GM12878 (cell line): ENCODE data around the gene SLFNL1. TPM values are rescaled to one million over a fixed set of nuclear protein-coding genes. Genes with fewer than 3 reads are reported as not detected.

Source experiments
- ATAC-seq: fragments of 200-7000 bp; cut with Tn5 transposase; 3 replicates; pipeline ENCODE4 v1.9.1; 2020; ENCODE audit warnings: mild to moderate bottlenecking, moderate library complexity
- BruUV-seq: library from RNA; stranded (reverse); fragments of 400-500 nt; replicated peaks from 2 replicates; lab custom pipeline; 2021; lab: Mats Ljungman, UMichigan
- CTCF ChIA-PET: fragments of 300-600 bp; sonication (Branson Sonifier 250); formaldehyde crosslinking; extraction: SDS; loops from one replicate; lab custom pipeline; 2021; ENCODE audit warnings: inconsistent platforms; lab: Yijun Ruan, JAX
- POLR2A ChIA-PET: fragments of 350-600 bp; formaldehyde crosslinking; extraction: SDS; loops from one replicate; lab custom pipeline; 2021; ENCODE audit warnings: inconsistent platforms; lab: Charles Lee
- RAD21 ChIA-PET: fragments of 300-600 bp; sonication (Branson Sonifier 250); formaldehyde crosslinking; loops from one replicate; lab custom pipeline; 2023; ENCODE audit warnings: antibody characterized with exemption; ENCODE audit not compliant: unreplicated experiment; lab: Charles Lee
- SMC1A ChIA-PET: fragments of 300-600 bp; sonication (Branson Sonifier 250); formaldehyde crosslinking; loops from one replicate; lab custom pipeline; 2023; ENCODE audit not compliant: unreplicated experiment, uncharacterized antibody; lab: Charles Lee
- DNase-seq: peaks from one replicate; pipeline ENCODE4 v3.0.0-alpha.2; 2011; ENCODE audit warnings: low read depth, low spot score
- FAIRE-seq: peaks from 3 replicates; lab custom pipeline; 2011; peaks lifted over from hg19 to GRCh38; lab: Jason Lieb, UNC
- H2AFZ ChIP-seq: 2 replicates; pipeline ENCODE4 v1.6.0; 2011; ENCODE audit warnings: low read depth, low read length, control low read depth; ENCODE audit not compliant: control insufficient read depth
- H3K27ac ChIP-seq: 2 replicates; pipeline ENCODE4 v1.5.1; 2011; ENCODE audit warnings: control low read depth; ENCODE audit not compliant: control insufficient read depth, insufficient read depth
- H3K27me3 ChIP-seq, 2 experiments: replicated peaks in 1 of 2; 2 replicates each; pipeline versions ENCODE4 v1.6.0 to v1.6.1; 2011; ENCODE audit warnings: low read length in 1 of 2; ENCODE audit not compliant: control insufficient read depth in 2 of 2, insufficient read depth in 2 of 2
- H3K36me3 ChIP-seq, 2 experiments: 2 replicates each; pipeline ENCODE4 v1.5.1; 2011; ENCODE audit warnings: low read length in 1 of 2; ENCODE audit not compliant: control insufficient read depth in 2 of 2, insufficient read depth in 2 of 2
- H3K4me1 ChIP-seq: 2 replicates; pipeline ENCODE4 v1.6.1; 2011; ENCODE audit warnings: mild to moderate bottlenecking, low read length, moderate library complexity, mixed read lengths; ENCODE audit not compliant: control insufficient read depth, insufficient read depth
- H3K4me2 ChIP-seq: 2 replicates; pipeline ENCODE4 v1.6.0; 2011; ENCODE audit warnings: control low read depth; ENCODE audit not compliant: control insufficient read depth, insufficient read depth
- H3K4me3 ChIP-seq: fragments of 200-600 bp; sonication (generic); 2 replicates; pipeline ENCODE4 v1.5.1; 2016
- H3K79me2 ChIP-seq: 2 replicates; pipeline ENCODE4 v1.6.0; 2011; ENCODE audit warnings: low read length; ENCODE audit not compliant: control insufficient read depth, insufficient read depth
- H3K9ac ChIP-seq: 2 replicates; pipeline ENCODE4 v1.8.0; 2011; ENCODE audit warnings: low read length, control low read depth, mixed read lengths; ENCODE audit not compliant: control insufficient read depth, insufficient read depth
- H3K9me3 ChIP-seq: replicated peaks from 3 replicates; pipeline ENCODE4 v1.5.1; 2011; ENCODE audit warnings: mild to moderate bottlenecking, low read length; ENCODE audit not compliant: control insufficient read depth, insufficient read depth
- H4K20me1 ChIP-seq: 2 replicates; pipeline ENCODE4 v1.6.0; 2011; ENCODE audit not compliant: control insufficient read depth, insufficient read depth
- CBFB ChIP-seq: IDR thresholded peaks from 2 replicates; pipeline ENCODE4 v1.6.1; 2016; ENCODE audit warnings: antibody characterized with exemption, low read depth
- CEBPB ChIP-seq, 2 experiments: fragments of 150-350 bp in 1 of 2; IDR thresholded peaks; 2 replicates each; pipeline ENCODE4 v1.6.1; 2012 to 2014; ENCODE audit warnings: low read depth in 2 of 2, low read length in 2 of 2, borderline replicate concordance in 1 of 2, inconsistent platforms in 1 of 2
- E4F1 ChIP-seq: fragments of 450-650 bp; IDR thresholded peaks from 2 replicates; pipeline ENCODE4 v1.6.1; 2018; ENCODE audit warnings: borderline replicate concordance, mild to moderate bottlenecking; ENCODE audit not compliant: partially characterized antibody
- ELK1 ChIP-seq: IDR thresholded peaks from 2 replicates; pipeline ENCODE4 v1.6.1; 2012; ENCODE audit warnings: low read depth, low read length, improper control_type of control experiment
- HDGF ChIP-seq: fragments of 450-650 bp; IDR thresholded peaks from 2 replicates; pipeline ENCODE4 v1.6.1; 2016; ENCODE audit warnings: antibody characterized with exemption
- NBN ChIP-seq: fragments of 450-650 bp; IDR thresholded peaks from 2 replicates; pipeline ENCODE4 v1.6.1; 2016
- NFXL1 ChIP-seq: fragments of 450-650 bp; IDR thresholded peaks from 2 replicates; pipeline ENCODE4 v1.6.1; 2017; ENCODE audit warnings: antibody characterized with exemption, mild to moderate bottlenecking, borderline replicate concordance
- POLR2AphosphoS5 ChIP-seq: IDR thresholded peaks from 2 replicates; pipeline ENCODE4 v1.6.1; 2011; ENCODE audit warnings: mild to moderate bottlenecking, low read length, inconsistent platforms
- POU2F2 ChIP-seq: IDR thresholded peaks from 3 replicates; pipeline ENCODE4 v1.6.1; 2011; ENCODE audit warnings: low read depth, mild to moderate bottlenecking, low read length, borderline replicate concordance
- SKIL ChIP-seq: fragments of 450-650 bp; IDR thresholded peaks from 2 replicates; pipeline ENCODE4 v1.6.1; 2017; ENCODE audit warnings: mild to moderate bottlenecking, low read depth, inconsistent platforms; ENCODE audit not compliant: poor library complexity, severe bottlenecking
- SREBF2 ChIP-seq: IDR thresholded peaks from 2 replicates; pipeline ENCODE4 v1.6.1; 2012; ENCODE audit warnings: mild to moderate bottlenecking, low read length
- ZNF274 ChIP-seq: IDR thresholded peaks from one replicate; pipeline ENCODE4 v1.8.0; 2011; ENCODE audit not compliant: insufficient read length, insufficient read depth
- WGBS: methylation state at CpG from one replicate; pipeline ENCODE4 v1.1.6; 2016; ENCODE audit warnings: low lambda C conversion rate; ENCODE audit not compliant: insufficient replicate concordance, insufficient coverage; ENCODE audit errors: missing lambda C conversion rate; 5-methylcytosine and 5-hydroxymethylcytosine counted together
- in situ Hi-C: fragments of 300-500 bp; cut with MboI; formaldehyde crosslinking; loops from 9 replicates; pipeline ENCODE4 v1.14.3; 2018; ENCODE audit warnings: mixed read lengths
- intact Hi-C: fragments of 100-400 bp; cut with micrococcal nuclease; formaldehyde crosslinking; loops from one replicate; pipeline ENCODE4 v1.14.2; 2022; ENCODE audit not compliant: unreplicated experiment
- polyA plus RNA-seq, 11 experiments: library from polyadenylated mRNA; depleted of rRNA in 4 of 11; unstranded in 6 of 11; stranded (reverse) in 5 of 11; fragments of >200 nt; fragmentation: Nextera tagmentation in 4 of 11; fragmentation: Illumina TruSeq in 1 of 11; extraction: Ambion mirVana in 4 of 11; extraction: Trizol in 1 of 11; gene quantifications; 1 replicate in 1 of 11; 2 replicates in 10 of 11; pipeline versions ENCODE4 v1.2.1 to v1.2.3, GENCODE V29; 2011 to 2016; ENCODE audit warnings: inconsistent platforms in 2 of 11, missing spikeins in 2 of 11, low read depth in 1 of 11
- total RNA-seq, 4 experiments: library from RNA; depleted of rRNA in 3 of 4; stranded (reverse); fragments of >200 nt in 3 of 4; fragmentation: Illumina TruSeq in 1 of 4; extraction: Trizol in 1 of 4; gene quantifications; 2 replicates each; pipeline versions ENCODE4 v1.2.1 to v1.2.3, GENCODE V29; 2013 to 2021

Gene SLFNL1
- total and polyA plus RNA-seq, 10 of the 15 experiments (the other 5 are each of a cell fraction or from before 2014, with no cell fraction given): 0.05 to 0.98 (median 0.16) TPM; not detected in 2

- TF ChIP-seq POU2F2 (no peak), SREBF2 (no peak), NBN (no peak), SKIL (no peak), ZNF274 (no peak), CBFB (no peak), POLR2AphosphoS5 (no peak), HDGF (no peak), E4F1 (no peak), CEBPB (IDR thresholded peaks at IDR 0.05; ENCODE audit: borderline replicate concordance in 1 of 2, low read depth in 2 of 2, low read length in 2 of 2) (no peak), NFXL1 (no peak), ELK1 (no peak)
- Histone ChIP-seq H2AFZ (no peak overlapping the region), H3K4me2 (no peak overlapping the region), H3K27me3 (no peaks in the 10 kb centered on the region), H3K4me1 (peaks cover 8% of the 10 kb centered on the region), H3K36me3 (peaks cover 19 to 28% of the 10 kb centered on the region in 2 experiments), H3K79me2 (no peaks in the 10 kb centered on the region; the same call in 1 of the 2 replicates), H3K9me3 (no peaks in the 10 kb centered on the region), H3K9ac (no peak overlapping the region), H4K20me1 (no peaks in the 10 kb centered on the region), H3K4me3 (no peak overlapping the region), H3K27ac (no peak overlapping the region)
- no TSS peak for BruUV-seq
- SMC1A ChIA-PET: no interaction called here
- WGBS: 97% methylated on average over 4 of the region's 4 CpGs
- CTCF ChIA-PET: interaction anchor here (0.6 kb wide), 1 partner anchor 24 kb away, joined by 3 read pairs; no protein-coding TSS in a partner anchor
- in situ Hi-C loops (no loop called here), intact Hi-C loops (no loop called here)
- DNase-seq: no peak
- no peak for FAIRE-seq
- no peak for ATAC-seq
- POLR2A ChIA-PET: interaction anchor here (0.6 kb wide), 1 partner anchor 131 kb away, joined by 6 read pairs; no protein-coding TSS in a partner anchor
- RAD21 ChIA-PET: no interaction called here
Observed at GRCh38 chr1:40998668-40999067, 22.9 kb downstream of the SLFNL1 start.
